GM21526 (cell line): ENCODE measurements around the gene AHSA1.

ENCODE experiments used
- ATAC-seq: cut with Tn5 transposase; IDR thresholded peaks from one replicate; pipeline ENCODE4 v1.9.1; 2021; ENCODE audit warnings: moderate library complexity; ENCODE audit not compliant: unreplicated experiment, low FRiP score

The AHSA1 gene

DNA sequence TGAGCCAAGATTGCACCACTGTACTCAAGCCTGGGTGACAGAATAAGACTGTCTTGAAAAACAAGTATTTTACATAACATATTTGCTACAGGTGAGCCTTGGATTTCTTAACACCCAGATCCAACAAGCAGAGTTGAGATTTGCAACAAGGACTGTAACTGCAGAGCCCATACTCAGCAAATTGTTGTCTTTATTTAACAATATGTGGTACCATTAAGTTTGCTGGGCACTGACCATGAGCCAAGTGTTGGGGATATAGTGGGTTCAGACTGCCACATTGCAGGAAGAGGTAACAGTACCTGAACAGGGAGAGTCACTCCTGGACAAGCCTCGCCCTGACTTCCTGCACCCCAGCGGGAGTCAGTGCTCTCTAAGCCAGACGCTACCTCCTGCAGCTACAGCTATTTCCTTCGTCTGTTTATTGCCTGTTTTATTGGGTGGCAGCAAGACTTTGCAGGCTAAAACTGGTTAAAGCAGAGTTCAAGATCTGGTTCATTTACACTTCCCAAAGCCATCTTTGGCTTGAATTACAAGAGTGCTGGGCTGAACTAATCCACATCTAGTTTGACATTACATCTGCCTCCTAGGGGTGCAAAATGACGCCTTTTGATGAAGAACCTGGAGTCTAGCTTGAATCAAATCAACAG, 12.5 kb downstream of the AHSA1 start:
- ATAC-seq, result no peak

DNA sequence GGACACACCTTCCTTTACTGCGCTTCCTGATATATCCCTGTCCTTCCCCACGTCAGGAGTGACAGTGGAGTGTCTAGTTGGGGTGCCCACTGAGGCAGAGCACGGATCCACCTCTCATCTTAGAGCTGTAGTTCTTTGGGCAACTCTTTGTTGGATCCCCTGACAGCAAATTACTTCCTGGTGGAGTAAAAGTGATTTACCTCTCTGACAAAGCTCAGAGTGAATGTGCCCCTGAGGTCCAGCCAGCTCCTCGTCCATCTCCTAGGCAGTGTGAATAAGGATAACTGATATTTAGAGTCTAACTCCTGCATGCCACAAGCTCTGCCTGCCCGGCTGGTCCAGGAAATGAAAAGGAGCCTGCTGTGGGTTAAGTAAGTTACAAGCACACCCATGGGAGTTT, 16.0 kb downstream of the AHSA1 start:
- no peak for ATAC-seq

DNA sequence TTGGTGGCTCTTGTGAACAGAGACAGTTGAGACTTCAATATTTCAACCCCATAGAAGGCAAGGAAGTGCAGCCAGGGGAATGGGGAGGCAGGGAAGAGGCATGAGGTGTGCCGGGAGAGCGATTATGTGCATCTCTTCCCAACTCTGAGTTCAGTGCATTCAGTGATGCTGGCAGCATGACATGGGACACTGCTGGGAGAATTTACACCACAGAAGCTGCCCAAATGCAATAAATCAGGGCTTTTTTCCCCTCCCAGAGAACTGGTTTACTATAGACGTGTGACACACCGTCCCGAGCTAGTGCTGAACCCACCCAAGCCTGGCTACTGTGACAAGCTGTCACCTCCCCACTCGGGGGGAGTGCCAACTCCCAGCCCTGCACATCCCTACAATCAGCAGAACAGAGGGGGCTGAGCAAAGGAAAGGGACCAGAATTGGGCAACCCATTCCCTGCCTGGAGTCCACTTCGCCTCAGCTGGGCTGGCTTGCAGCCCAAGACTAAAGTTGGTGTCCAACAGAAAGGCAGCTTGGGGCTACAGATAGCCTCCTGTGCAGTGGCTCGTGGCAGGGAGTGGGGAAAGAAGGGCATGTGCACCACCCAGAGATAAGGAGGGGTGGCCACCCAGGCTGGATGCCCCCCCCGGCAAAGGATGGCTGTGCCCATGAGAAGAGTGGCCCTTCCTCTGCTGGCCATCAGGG, 16.7 kb downstream of the AHSA1 start:
- ATAC-seq, result no peak

DNA sequence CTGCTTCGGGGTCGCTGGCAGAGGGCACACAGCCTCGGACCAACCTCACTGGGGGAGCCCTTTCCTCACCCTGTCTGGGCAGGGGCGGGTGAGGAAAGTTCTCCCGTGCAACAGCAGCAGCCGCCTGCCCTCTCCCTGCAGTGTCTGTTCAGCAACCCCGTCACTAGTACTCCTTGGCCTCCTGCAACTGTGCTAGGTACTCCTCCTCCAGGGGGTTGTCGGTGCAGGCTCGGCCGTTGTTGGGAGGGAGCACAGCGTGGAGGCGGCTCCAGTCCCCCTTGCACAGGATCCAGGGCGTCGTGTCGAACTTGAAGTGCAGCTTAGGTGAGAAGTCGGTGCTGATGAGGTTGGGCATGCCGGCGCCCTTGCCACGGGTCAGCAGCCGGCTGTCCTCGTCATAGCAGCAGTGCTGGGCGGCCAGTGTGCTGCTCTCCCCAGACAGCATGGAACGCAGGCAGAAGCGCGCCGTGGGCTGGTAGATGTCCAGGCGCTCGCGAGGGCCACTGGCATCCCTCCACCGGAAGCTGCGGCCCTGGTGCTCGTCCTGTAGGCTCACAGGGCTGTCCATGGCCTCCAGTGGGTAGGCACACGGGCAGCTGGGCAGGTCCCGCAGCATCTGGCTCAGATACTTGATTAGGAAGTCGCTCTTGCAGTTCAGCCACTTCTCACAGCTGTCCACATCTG, 17.7 kb downstream of the AHSA1 start:
- ATAC-seq, result no peak

DNA sequence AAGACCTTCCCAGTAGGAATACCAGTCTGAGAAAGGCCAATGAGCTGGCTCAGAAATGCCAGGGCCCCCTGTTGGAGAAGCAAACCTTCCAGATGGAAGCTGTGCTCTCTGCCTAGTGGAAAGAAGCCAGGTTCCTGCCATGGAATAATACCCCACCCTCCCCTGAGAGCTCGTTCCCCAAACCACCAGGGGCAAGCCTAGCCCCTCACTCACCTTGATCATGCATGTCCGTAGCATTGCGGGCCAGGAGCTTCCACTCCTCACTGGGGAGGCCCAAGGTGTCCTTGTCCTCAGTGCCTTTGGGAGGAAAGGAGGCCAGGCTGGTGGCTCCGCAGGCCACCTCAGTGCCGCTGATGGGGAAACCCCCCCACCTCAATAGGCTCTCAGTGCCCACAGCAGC, 20.1 kb downstream of the AHSA1 start:
- ATAC-seq, result no peak

DNA sequence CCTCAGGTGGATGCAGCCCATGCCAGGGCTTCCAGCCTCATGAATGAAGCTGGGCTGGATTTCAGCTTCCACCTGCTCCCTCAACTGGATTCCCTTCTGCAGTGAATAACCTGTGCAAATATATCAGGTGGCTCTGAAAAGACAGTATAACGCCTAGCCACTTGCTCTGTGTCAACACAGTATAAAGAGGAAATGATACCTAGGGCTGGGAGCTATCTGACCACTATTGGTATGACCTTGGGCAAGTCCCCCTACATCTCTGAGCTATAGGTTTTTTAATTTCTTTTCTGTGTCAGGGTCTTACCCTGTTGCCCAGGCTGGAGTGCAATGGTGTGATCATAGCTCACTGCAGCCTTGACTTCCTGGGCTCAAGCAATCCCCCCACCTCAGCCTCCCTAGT, 20.9 kb downstream of the AHSA1 start:
- peak; percentile 83 for ATAC-seq

DNA sequence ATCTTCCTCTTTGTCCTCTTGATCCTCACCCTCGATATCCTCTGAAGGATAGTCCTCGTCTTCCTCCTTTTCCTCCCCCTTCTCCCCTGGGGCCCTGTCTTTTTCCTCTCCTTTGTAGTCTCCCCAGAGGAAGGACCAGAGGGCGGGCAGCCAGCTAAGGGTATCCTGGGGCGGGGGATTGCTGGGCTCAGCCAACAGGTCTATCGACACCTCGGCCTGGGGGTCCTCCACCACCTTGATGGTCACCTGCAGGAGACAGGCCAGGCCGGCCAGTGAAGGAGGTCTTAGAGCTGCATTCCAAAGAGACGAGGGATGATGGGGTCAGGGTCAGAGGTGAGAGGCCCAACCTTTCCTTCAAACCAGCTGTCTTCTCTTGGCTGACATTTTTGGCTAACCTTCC, 24.5 kb downstream of the AHSA1 start:
- ATAC-seq, result no peak

DNA sequence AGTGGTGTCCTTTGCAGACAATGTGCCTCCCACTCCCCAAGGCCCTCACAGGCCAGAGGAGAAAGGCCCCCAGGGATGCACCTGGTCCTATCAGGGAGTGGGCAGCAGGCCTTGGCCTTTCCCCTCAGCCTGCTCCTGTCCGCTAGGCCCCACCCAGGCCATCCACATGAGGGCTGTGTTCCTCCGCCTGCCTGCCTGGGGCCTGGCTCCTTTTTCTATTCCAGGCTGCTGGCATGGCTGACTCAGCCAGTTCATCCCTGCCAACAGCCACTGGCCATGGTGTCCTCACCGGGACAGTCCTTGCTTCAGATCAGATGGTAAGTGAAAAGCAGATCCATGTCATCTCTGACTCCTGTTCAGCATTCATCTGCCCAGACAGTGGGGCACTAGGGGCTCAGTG, 27.4 kb downstream of the AHSA1 start:
- ATAC-seq, result no peak

DNA sequence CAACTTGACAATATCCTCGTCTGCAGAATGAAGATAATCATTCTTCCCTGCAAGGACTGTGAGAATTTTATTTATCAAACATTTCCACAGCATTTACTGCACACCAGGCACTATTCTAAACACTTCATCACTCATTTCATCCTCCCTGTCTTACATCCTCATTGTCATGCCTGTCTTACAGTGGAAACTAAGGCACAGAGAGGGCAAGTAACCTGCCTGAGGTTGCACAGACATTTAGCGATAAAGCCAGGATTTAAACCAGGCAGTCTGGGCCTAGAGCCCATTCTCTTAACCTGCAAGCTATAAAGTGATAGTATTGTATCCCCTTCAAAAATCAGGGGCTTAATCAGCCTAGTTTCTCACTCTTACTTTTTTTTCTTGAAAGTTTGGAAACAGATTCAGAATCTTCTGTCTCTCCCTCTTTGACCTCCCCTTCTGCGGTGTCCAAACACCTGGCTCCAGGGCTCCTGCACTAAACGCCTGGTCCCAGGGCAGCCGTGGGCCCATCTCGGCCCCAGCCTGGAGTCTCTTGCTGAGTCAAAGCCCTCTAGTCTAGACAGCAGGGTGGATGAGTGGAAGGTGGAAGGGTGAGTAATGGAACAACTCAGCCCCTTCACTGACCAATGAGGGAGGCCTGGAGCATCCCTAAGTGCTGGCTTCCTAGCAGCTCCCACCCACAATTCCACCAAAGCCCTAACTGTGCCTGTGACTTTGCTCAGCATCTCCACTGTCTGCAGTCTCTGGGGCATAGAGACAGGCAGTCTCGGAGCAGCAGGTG, 28.2 kb downstream of the AHSA1 start:
- ATAC-seq, result no peak

DNA sequence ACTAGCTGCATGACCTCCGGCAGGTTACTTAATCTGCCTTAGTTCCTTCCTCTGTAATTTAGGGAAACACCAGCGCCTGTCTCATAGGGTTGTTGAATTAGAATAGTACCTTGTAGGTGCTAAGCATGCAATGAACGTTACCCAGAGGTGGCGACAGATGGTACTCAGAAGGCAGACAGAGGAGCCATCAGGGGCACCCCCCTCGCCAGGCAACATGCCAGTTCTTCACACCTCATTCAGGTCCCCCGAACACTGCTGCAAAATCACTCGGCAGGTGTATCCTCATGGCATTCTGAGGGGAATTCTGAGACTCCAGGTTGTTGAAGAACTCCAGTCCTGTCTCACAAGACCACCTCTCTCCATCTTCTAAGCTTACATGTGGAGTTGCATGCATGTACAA, 30.7 kb downstream of the AHSA1 start:
- ATAC-seq, result no peak

DNA sequence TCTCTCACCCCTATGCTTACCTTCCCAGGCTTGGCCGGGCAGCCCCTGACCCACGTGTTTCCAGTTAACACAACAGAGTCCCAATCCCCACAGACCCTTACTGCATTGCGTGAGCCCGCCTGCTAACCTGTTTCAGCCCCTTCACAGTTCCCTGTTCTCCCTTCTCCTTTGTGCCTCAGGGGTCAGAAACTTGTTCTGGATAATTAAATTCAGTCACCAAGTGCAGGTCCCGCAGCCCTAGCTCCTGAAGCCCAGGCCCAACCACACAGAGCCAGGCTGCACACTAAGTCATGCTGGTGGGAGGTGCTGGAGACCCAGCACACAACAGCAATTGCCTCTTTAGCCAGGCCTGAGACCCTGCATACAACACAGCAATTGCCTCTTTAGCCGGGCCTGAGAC, 31.1 kb downstream of the AHSA1 start:
- no peak for ATAC-seq

DNA sequence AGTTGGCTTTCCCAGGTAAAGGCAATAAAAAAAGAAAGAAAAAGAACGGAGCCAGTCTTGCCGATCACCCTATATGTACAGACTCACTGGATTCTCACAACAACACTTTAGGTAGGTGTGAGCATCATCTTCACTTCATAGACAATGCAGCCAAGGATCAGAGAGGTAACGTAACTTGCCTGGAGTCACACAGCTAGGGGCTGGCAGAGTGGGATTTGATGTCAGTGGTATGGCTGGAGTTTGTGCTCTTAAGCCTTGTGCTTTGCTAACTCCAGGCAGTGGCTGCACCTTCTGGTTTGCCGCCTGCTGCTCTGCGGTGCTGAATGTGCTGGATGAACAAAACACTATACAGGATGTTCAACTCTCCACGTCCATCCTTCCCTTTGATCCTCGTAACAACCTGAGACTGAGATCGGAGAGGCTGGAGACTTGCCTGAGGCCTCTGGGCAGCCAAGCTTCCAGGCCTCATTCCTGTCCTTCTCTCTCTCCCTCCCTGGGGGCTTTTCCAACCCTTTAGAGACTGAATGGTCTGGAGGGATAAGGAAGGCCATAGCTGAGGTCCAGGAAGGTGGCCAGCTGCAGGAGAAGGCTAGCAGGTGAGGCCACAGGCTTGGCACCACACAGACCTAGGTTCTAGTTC, 32.6 kb downstream of the AHSA1 start:
- ATAC-seq, result no peak

DNA sequence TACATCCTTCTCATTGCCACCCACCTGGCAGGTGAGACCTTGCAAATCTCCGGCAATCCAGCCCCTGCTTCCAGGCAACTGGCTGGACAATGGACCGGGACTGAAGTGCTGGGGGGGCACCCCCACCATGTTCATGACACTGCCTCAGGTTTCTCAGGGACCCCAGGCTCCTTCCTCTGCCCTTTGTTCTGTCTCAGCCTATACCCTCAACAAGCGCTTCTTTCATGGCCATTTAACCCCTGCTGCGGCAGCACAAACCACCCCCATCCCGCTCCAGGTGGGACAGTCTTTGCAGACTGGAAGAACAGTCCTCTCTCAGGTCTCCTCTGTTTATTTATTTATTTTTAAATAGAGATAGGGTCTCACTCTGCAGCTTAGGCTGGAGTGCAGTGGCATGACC, 33.2 kb downstream of the AHSA1 start:
- ATAC-seq, result no peak

DNA sequence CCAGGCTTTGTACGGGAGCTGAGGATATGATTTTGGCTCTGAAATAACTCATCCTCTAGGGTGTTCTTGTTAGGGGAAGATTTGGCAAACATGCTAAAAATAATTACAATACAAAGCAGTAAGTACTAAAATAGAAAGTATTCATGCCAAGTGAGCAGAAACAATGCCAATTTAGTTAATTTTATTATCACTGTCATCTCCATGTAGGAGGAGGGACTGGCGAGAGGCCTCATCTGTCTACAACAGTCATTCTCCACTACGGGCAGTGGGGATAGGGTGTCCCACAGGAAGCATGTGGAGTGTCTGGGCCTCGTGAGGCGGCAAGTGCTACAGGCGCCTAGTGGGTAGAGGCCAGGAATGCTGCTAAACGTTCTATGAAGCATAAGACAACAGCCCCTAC, 37.4 kb downstream of the AHSA1 start:
- ATAC-seq, result no peak

DNA sequence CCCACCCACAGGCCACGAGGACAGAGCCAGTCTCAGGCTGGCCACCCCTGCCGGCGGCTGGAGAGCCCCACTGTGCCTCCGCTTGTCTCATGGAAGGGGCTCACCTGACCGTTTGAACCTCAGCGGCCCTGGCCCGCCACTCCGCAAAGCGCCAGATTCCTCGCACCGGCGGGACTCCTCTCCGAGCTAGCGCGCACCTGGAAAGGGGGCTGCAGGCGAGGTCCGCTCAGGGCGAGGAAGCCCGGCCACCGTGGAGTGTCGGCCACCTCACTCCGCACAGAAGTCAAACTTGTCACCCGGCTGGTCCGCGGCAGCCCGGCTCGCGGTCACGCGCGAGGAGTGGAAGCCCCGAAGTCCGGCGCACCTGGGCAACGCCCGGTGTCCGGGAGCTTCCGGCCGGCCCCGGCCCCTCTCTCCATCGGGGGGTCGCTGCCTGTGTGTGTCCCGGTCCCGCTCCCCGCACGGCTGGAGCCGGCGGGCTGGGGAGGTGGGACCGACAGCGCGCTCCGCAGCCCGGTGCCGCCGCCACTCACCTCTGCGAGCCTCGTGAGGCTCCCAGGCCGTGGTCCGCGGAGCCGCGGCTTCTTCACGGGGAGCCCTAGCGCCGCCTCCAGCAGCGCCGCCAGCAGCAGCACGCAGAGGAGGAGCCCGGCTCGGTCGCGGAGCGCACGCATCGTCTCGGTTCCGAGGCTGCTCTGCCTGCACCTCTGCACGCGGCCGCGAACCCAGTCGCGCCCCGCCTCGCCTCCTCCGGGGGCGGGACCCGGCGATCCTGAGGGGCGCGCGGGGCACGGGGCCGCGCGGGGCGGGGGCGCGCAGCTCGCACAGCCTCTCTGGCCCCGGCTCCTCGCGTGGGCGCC, 40.5 kb downstream of the AHSA1 start, which contains the start of gene ISM2:
Gene ISM2, minus strand, starts transcription at position 697 of the 860 bp plus-strand sequence. Its CDS starts 23 bp downstream, at position 674.
- ATAC-seq, result peak; percentile 64

DNA sequence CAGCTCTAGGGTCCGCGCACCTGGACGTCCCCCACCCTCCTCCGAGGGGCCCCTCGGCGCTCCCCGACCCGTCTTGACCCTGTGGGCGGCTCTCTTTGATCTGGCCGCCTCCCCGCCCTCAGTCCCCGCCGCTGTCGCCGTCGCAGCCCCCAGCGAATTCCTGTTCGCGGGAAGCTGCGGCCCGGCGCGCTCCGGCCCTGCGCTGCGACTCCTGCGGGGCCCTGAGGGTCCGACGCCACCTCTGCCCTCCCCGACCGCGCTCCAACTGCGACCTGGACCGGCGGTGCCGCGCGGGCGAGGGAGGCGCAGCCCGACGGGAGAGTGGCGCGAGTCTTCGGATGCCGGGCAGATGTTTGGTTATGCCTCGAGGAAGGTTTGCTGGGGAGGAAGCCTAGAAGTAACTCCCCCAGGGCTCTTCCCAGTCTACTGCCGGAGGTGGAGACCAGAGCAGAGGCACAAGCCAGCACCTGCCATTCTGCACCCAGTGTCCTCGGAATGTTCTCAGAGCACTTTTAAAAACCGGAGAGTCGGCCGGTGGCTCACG, 41.2 kb downstream of the AHSA1 start:
- peak; percentile 44 for ATAC-seq

DNA sequence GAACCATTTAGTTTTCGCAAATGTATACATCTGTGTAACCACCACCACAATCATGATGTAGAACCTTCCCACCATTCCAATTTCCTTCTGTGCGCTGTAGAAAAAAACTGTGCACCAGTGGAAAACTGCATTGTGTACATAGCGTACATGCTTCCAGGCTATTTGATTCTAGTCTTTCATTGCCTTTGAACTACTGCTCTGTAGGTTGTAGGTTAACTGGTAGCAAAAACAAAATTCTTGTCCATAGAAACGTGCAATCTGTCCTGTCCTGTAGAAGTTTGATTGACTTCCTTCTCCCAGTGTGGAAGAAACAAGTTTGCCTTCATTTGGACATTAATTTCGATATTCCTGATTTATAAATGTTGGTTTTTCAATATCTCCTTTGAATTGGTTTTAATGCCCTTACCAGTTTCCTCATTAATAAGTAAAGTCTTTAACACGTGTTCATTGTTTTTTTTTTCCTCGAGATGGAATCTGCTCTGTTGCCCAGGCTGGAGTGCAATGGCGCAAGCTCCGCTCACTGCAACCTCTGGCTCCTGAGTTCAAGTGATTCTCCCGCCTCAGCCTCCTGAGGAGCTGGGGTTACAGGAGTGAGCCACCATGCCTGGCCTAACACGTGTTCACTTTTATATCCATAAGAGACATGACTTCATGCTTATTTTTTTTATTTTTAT, 44.4 kb downstream of the AHSA1 start:
- no peak for ATAC-seq

DNA sequence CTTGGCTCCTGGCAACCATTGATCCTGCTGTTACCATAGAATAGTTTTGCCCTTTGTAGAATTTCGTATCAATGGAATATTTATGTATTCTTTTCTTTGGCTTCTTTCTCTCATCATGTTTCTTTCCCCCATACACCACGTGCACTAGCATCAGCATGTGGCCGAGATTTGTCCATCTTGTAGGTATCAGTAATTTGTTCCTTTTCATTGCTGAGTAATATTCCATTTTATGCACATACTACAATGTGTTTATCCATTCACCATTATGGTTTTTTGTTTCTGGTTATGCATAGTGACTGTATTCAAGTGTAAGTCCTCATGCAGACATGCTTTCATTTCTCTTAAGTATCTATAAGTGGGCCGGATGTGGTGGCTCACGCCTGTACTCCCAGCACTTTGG, 45.2 kb downstream of the AHSA1 start:
- no peak for ATAC-seq

DNA sequence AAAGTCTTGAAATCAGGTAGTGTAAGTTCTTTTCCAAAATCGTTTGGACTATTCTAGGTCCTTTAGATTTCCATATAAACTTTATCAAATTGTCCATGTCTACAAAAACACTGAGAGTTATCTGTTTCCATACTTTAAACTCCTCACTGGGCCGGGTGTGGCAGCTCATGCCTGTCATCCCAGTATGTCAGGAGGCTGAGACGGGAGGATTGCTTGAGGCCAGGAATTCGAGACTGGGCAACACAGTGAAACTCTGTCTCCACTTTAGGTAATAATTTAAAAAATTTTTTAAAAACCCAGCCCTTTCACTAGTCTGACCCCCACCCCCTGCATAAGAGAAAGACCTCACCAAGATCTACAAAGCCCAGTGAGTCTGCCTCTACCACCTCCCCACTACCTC, 47.1 kb downstream of the AHSA1 start:
- ATAC-seq, result no peak
